Parathyroid adenoma (tissue), 2 donors: ENCODE data around the gene NECAB3.

Experiments used
- H2AFZ ChIP-seq: fragments of 300-600 bp; sonication (generic); one replicate; pipeline ENCODE4 v1.7.0; 2017; ENCODE audit warnings: antibody characterized with exemption, mild to moderate bottlenecking
- H3K27ac ChIP-seq: fragments of 300-600 bp; sonication (generic); one replicate; pipeline ENCODE4 v1.7.0; 2017
- H3K27me3 ChIP-seq: fragments of 300-600 bp; sonication (generic); one replicate; pipeline ENCODE4 v1.7.0; 2017; ENCODE audit warnings: low read length; ENCODE audit not compliant: control insufficient read depth, insufficient read depth
- H3K36me3 ChIP-seq: fragments of 300-600 bp; sonication (generic); one replicate; pipeline ENCODE4 v1.7.0; 2017; ENCODE audit warnings: low read length; ENCODE audit not compliant: control insufficient read depth, insufficient read depth
- H3K4me1 ChIP-seq: fragments of 300-600 bp; sonication (generic); one replicate; pipeline ENCODE4 v1.7.0; 2017; ENCODE audit warnings: control low read depth
- H3K4me2 ChIP-seq: fragments of 300-600 bp; sonication (generic); one replicate; pipeline ENCODE4 v1.7.0; 2017; ENCODE audit warnings: low read length
- H3K4me3 ChIP-seq: fragments of 300-600 bp; sonication (generic); one replicate; pipeline ENCODE4 v1.7.0; 2017; ENCODE audit warnings: low read depth, low read length
- H3K79me2 ChIP-seq: fragments of 300-600 bp; sonication (generic); one replicate; pipeline ENCODE4 v1.7.0; 2017; ENCODE audit warnings: control low read depth
- H3K9ac ChIP-seq: fragments of 300-600 bp; sonication (generic); one replicate; pipeline ENCODE4 v1.7.0; 2017; ENCODE audit warnings: mild to moderate bottlenecking
- H3K9me3 ChIP-seq: fragments of 300-600 bp; sonication (generic); one replicate; pipeline ENCODE4 v1.7.0; 2017; ENCODE audit warnings: low read length; ENCODE audit not compliant: control insufficient read depth
- CTCF ChIP-seq: fragments of 300-600 bp; sonication (generic); IDR thresholded peaks from one replicate; pipeline ENCODE4 v1.7.0; 2017; ENCODE audit warnings: antibody characterized with exemption, mild to moderate bottlenecking
- donor health status: primary hyperparathyroidism.

NECAB3 gene

GRCh38 chr20:33624399-33624798 is 49.8 kb downstream of the NECAB3 start:
- Histone ChIP-seq H3K9ac (no peak overlapping the region), H3K9me3 (no peaks in the 10 kb centered on the region), H3K27ac (no peak overlapping the region), H3K4me2 (no peak overlapping the region), H2AFZ (no peak overlapping the region), H3K36me3 (no peaks in the 10 kb centered on the region), H3K27me3 (no peaks in the 10 kb centered on the region), H3K4me3 (no peak overlapping the region), H3K79me2 (peaks cover 2% of the 10 kb centered on the region), H3K4me1 (no peaks in the 10 kb centered on the region)
- no peak for TF ChIP-seq CTCF

DNA sequence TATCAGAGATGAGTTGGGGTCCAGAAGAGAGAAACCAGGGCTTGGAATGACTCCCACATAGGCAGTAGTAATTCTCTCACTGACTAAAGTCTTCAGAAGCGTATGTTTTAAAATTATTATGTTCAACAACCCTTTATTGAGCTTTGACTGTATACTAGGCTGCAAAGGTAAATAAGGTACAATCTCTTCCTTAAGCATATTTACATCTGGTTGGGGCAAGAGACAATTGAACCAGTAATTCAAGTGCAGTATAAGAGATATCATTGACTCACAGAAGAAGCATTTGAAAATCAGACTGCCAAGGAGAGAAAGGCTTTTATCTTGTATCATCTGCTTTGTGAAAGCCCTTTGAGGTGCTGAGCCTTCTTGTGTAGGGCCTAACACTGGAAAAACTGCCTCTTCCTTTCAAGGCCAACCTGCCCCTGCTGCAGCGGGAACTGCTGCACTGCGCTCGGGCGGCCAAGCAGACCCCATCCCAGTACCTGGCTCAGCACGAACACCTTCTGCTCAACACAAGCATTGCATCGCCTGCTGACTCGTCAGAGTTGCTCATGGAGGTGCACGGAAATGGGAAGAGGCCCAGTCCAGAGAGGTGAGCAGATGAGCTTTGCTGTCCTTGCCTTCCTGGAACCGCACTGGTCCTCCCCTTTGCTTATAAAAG is 51.4 kb downstream of the NECAB3 start:
- peaks cover 2% of the 10 kb centered on the region for H3K79me2 ChIP-seq
- no peak overlapping the region for H3K4me2 ChIP-seq
- H3K27me3 ChIP-seq: no peaks in the 10 kb centered on the region
- H2AFZ ChIP-seq: no peak overlapping the region
- no peak overlapping the region for H3K9ac ChIP-seq
- H3K27ac ChIP-seq: no peak overlapping the region
- no peak overlapping the region for H3K4me3 ChIP-seq
- H3K9me3 ChIP-seq: no peaks in the 10 kb centered on the region
- TF ChIP-seq CTCF: no peak
- H3K4me1 ChIP-seq: no peaks in the 10 kb centered on the region
- H3K36me3 ChIP-seq: no peaks in the 10 kb centered on the region

DNA sequence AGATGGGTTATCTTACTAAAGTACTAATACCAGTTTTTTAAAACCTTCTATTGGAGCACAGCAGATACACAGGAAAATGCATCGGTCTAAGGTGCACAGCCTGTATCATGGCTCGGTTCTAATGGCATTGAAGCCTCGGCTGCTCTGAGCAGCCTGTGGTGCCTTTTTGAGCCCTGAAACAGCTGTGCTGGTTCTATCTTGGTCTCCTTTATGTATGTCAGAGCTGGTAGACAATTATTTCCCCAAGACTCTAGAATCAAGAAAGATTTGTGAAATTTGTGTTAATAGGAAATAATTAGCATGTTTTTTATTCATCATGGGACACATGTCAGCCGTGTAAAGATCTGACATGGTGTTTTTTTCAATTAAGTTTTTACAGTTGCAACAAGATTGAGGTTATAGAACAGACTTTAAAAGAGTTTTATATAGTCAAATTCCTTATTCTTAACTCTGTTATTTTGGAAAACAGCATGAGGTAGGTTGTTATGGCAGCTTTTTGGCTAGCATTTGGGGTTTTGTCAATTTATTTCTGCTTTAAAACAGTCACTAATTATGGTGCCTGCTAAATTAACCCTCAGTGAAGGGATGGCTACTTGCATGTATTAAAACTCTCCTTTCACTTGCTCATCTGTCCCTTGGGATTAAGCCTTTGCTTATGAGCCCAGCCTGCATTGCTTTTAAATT is 52.4 kb downstream of the NECAB3 start:
- Histone ChIP-seq H3K79me2 (peaks cover 2% of the 10 kb centered on the region), H3K4me3 (no peak overlapping the region), H3K4me1 (no peaks in the 10 kb centered on the region), H3K4me2 (no peak overlapping the region), H3K27ac (no peak overlapping the region), H3K27me3 (no peaks in the 10 kb centered on the region), H3K36me3 (no peaks in the 10 kb centered on the region), H3K9me3 (no peaks in the 10 kb centered on the region), H3K9ac (no peak overlapping the region), H2AFZ (no peak overlapping the region)
- no peak for TF ChIP-seq CTCF

DNA sequence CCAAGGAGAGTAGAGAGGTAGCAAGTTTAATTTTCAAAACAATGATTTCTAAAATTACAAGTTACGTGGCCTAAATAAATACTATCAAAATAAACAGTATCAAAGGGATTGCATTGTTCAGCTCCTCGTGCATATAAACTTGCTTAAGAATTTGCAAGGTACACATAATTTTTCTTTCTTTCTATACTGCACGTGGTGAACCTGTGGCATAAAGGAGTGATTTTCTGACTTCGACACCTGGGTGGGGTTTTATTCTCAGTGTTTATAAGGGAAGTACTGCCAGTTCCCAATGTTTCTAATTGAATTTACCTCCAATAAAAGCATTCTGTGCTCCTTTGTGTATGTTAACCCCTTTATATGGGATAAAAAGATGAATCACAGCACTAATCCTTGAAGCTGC is 62.2 kb downstream of the NECAB3 start:
- no peaks in the 10 kb centered on the region for H3K9me3 ChIP-seq
- no peaks in the 10 kb centered on the region for H3K4me1 ChIP-seq
- no peak overlapping the region for H3K4me3 ChIP-seq
- H3K27ac ChIP-seq: no peak overlapping the region
- H3K36me3 ChIP-seq: no peaks in the 10 kb centered on the region
- H3K4me2 ChIP-seq: no peak overlapping the region
- H3K9ac ChIP-seq: no peak overlapping the region
- no peaks in the 10 kb centered on the region for H3K27me3 ChIP-seq
- H3K79me2 ChIP-seq: no peaks in the 10 kb centered on the region
- H2AFZ ChIP-seq: no peak overlapping the region
- no peak for TF ChIP-seq CTCF

- no peaks in the 10 kb centered on the region for H3K79me2 ChIP-seq
- no peaks in the 10 kb centered on the region for H3K36me3 ChIP-seq
- no peak overlapping the region for H3K27ac ChIP-seq
- H3K4me3 ChIP-seq: no peak overlapping the region
- no peaks in the 10 kb centered on the region for H3K27me3 ChIP-seq
- no peaks in the 10 kb centered on the region for H3K9me3 ChIP-seq
- no peak overlapping the region for H2AFZ ChIP-seq
- H3K4me1 ChIP-seq: no peaks in the 10 kb centered on the region
- H3K9ac ChIP-seq: no peak overlapping the region
- no peak overlapping the region for H3K4me2 ChIP-seq
- TF ChIP-seq CTCF: no peak
Measured at GRCh38 chr20:33611106-33611505, 63.1 kb downstream of the NECAB3 start.
